ENCODE data around the gene HYAL2. TPM values are rescaled to one million over a fixed set of nuclear protein-coding genes. Genes with fewer than 3 reads are reported as not detected.

HYAL2 gene
- total and polyA plus RNA-seq, 2 of the 8 experiments (the other 6 are each of a cell fraction or from before 2014, with no cell fraction given) = 51.9 to 176 TPM

DNA sequence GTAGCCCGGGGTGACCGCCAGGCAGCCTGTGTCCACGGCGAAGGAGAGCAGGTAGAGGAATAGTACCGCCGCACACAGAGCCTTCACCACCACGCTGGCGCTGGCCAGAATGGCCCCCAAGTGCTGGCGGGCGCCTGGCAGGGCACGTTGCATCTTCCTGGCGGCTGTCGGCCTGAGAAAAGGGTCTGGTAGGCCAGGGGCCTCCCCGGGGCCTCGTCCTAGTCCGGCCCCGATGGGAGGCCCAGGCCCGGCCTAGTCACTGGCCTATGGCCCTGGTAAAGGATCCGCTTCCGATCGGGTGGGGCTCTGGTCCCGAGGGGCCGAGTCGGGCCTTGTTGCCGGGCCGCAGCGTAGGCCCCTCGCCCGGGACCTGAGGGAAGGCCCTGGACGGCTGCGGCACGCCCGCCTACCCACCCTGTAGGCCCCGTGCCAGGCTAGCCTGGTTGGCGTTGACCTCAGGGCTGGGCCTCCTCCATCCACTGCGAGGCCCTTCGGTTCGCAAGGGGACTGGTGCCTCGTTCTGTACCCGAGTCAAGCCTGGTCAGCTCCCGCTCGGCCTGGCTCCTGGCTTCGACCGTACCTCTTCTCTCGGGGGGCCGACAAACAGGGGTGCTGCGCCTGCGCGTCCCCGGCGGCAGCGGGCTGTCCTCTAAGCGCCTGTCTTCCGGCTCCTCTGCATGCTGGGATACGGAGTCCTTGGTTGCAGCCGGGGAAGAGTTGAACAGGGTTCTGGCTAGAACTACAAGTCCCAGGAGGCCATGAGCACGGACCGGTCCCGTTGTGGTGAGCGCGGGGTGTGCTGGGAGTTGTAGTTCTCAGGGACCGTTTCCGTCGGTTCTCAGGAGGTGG lies 36.6 kb upstream of the HYAL2 start, which contains the start of gene TMEM115:
TSS of gene TMEM115 (minus strand) at position 611 of the 849 bp plus-strand sequence. CDS start at position 153, 458 bp downstream.
- POLR2A ChIA-PET (ENCODE audit: partially characterized antibody) = no interaction called here
- no peak for TF ChIP-seq NANOG (IDR thresholded peaks at IDR 0.05; ENCODE audit: insufficient read depth, low read depth, low read length, poor library complexity, severe bottlenecking)
- TF ChIP-seq SP4 (IDR thresholded peaks at IDR 0.05; ENCODE audit: low read length) = peak; percentile 80; the same call in 1 of the 2 replicates
- TF ChIP-seq PHF8 (conservative IDR thresholded peaks at IDR 0.05; ENCODE audit: low read depth, low read length) = peak; percentile 60; the same call in 1 of the 2 replicates
- peak; percentile 63 for TF ChIP-seq ASH2L (IDR thresholded peaks at IDR 0.05; ENCODE audit: low read length)
- TF ChIP-seq GABPA (IDR thresholded peaks at IDR 0.05; ENCODE audit: borderline replicate concordance, insufficient read depth, low read length) = peak; percentile 70; the same call in 1 of the 2 replicates
- TF ChIP-seq, protein P1, sequence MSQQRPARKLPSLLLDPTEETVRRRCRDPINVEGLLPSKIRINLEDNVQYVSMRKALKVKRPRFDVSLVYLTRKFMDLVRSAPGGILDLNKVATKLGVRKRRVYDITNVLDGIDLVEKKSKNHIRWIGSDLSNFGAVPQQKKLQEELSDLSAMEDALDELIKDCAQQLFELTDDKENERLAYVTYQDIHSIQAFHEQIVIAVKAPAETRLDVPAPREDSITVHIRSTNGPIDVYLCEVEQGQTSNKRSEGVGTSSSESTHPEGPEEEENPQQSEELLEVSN (IDR thresholded peaks at IDR 0.05) = 0 out of 2 replicates have a peak, but pooled peaks have one; percentile 49
- peak in 1 of 2 experiments; percentile 58; a peak in 1 of 4 replicates for TF ChIP-seq HDAC2 (IDR thresholded peaks at IDR 0.05; ENCODE audit: borderline replicate concordance in 1 of 2, low read depth in 2 of 2, low read length in 2 of 2)

More for the DNA sequence above, 36.6 kb upstream of the HYAL2 start, which contains the start of gene TMEM115:
- peak; percentile 91 to 98 for DNase-seq (ENCODE audit: low read depth in 1 of 2, low spot score in 2 of 2)
- Histone ChIP-seq H3K9ac (replicated peaks in 1 of 4; ENCODE audit: extremely low read depth in 1 of 4, low read depth in 3 of 4, low read length in 3 of 4) (peak within 1 kb of the TSS; percentile 62 to 88 (median 70)), H3K18ac (ENCODE audit: extremely low read depth, low read length) (peak within 1 kb of the TSS; percentile 55; the same call in 1 of the 2 replicates), H2AFZ (ENCODE audit: low read length) (peak within 1 kb of the TSS; percentile 98), H3K4ac (replicated peaks; ENCODE audit: insufficient read length, low read depth, low read length) (peak within 1 kb of the TSS; percentile 14), H3K9me3 (ENCODE audit: insufficient read depth in 2 of 2, low read depth in 1 of 2, low read length in 1 of 2) (no peaks in the 10 kb centered on the region), H3K79me2 (ENCODE audit: control insufficient read depth in 1 of 2, insufficient read depth in 2 of 2, low read length in 2 of 2) (peaks cover 0 to 26% of the 10 kb centered on the region in 2 experiments; a peak in 2 of 4 replicates), H3K36me3 (ENCODE audit: control insufficient read depth in 2 of 4, insufficient read depth in 4 of 4, low read length in 3 of 4) (peaks cover 3 to 10% (median 5%) of the 10 kb centered on the region in 4 experiments; a peak in 5 of 8 replicates), H3K23me2 (ENCODE audit: low read depth, low read length) (peaks cover 10% of the 10 kb centered on the region; the same call in 1 of the 2 replicates), H3K4me2 (ENCODE audit: insufficient read depth in 1 of 2, low read depth in 2 of 2, low read length in 2 of 2) (peak within 1 kb of the TSS; percentile 72 to 87), H3K4me3 (ENCODE audit: extremely low read depth in 1 of 4, insufficient read depth in 2 of 4, low read depth in 3 of 4, low read length in 4 of 4) (peak within 1 kb of the TSS; percentile 75 to 85 (median 83)), H2BK15ac (ENCODE audit: low read length) (no peak within 1 kb of the TSS), H3K4me1 (replicated peaks in 1 of 4; ENCODE audit: control insufficient read depth in 3 of 4, insufficient read depth in 4 of 4, low read length in 3 of 4) (peaks cover 0 to 16% (median 9%) of the 10 kb centered on the region in 4 experiments; a peak in 6 of 7 replicates), H3K27ac (ENCODE audit: low read depth, low read length) (peak within 1 kb of the TSS; percentile 46; the same call in 1 of the 2 replicates), H3K56ac (replicated peaks; ENCODE audit: insufficient read length, low read depth, low read length) (no peak within 1 kb of the TSS), H2BK12ac (ENCODE audit: low read depth, low read length) (no peak within 1 kb of the TSS), H4K8ac (ENCODE audit: extremely low read depth, insufficient read depth, low read length) (peak within 1 kb of the TSS; percentile 94), H2AK5ac (ENCODE audit: low read depth, low read length) (no peak within 1 kb of the TSS), H3K23ac (ENCODE audit: insufficient read length) (no peak within 1 kb of the TSS), H3K27me3 (replicated peaks in 1 of 4; ENCODE audit: control insufficient read depth in 3 of 4, extremely low read depth in 1 of 4, insufficient read depth in 3 of 4, low read length in 3 of 4) (peaks cover 0 to 5% (median under 1%) of the 10 kb centered on the region in 4 experiments; a peak in 3 of 7 replicates), H3K14ac (ENCODE audit: insufficient read length) (no peak within 1 kb of the TSS), H3K79me1 (ENCODE audit: low read depth, low read length) (peaks cover 16% of the 10 kb centered on the region), H2BK20ac (ENCODE audit: low read length) (no peak within 1 kb of the TSS), H2BK5ac (ENCODE audit: low read depth, low read length) (peak within 1 kb of the TSS; percentile 73; the same call in 1 of the 2 replicates), H4K91ac (replicated peaks; ENCODE audit: insufficient read length, low read length) (no peak within 1 kb of the TSS), H4K5ac (ENCODE audit: insufficient read length, low read depth, low read length) (peak within 1 kb of the TSS; percentile 30), H2BK120ac (replicated peaks; ENCODE audit: low read depth, low read length) (no peak within 1 kb of the TSS), H4K20me1 (replicated peaks in 1 of 2; ENCODE audit: control insufficient read depth in 1 of 2, insufficient read depth in 2 of 2, low read length in 2 of 2) (peaks cover 9 to 24% of the 10 kb centered on the region in 2 experiments)
- 7% methylated on average over 63 of the region's 64 CpGs; no CpG with 5 or more reads in 1 of the 2 experiments for WGBS, 2 experiments (ENCODE audit: extremely low coverage in 1 of 2, insufficient coverage in 1 of 2, insufficient read length in 1 of 2, insufficient replicate concordance in 2 of 2, low coverage in 1 of 2, low lambda C conversion rate in 2 of 2, missing lambda C conversion rate in 1 of 2)
- CTCF ChIA-PET (ENCODE audit: partially characterized antibody) = interaction anchor here (0.7 to 5.0 kb wide), 4 partner anchors 11 to 183 kb away, joined by 3 to 49 read pairs (median 22); partner anchors contain the start of genes CYB561D2, NPRL2 and ZMYND10
- peak; percentile 94 for FAIRE-seq
